ENCODE data around the gene BTNL9.

The BTNL9 gene

GRCh38 chr5:181111010-181111409, 70.9 kb downstream of the BTNL9 start:
- no peak for DNase-seq (ENCODE audit: extremely low spot score)
- CTCF ChIA-PET = no interaction called here
- TF ChIP-seq SP1 (IDR thresholded peaks at IDR 0.05) (no peak), BHLHE40 (IDR thresholded peaks at IDR 0.05; ENCODE audit: borderline replicate concordance) (no peak), L3MBTL2 (conservative IDR thresholded peaks at IDR 0.05) (no peak), SUZ12 (IDR thresholded peaks at IDR 0.05) (no peak), LEF1 (IDR thresholded peaks at IDR 0.05; ENCODE audit: borderline replicate concordance) (no peak), CTBP1 (IDR thresholded peaks at IDR 0.05; ENCODE audit: borderline replicate concordance) (no peak), FOXM1 (IDR thresholded peaks at IDR 0.05; ENCODE audit: borderline replicate concordance) (no peak), FOXA1 (IDR thresholded peaks at IDR 0.05) (no peak), FOXK2 (IDR thresholded peaks at IDR 0.05) (no peak), ELF4 (IDR thresholded peaks at IDR 0.05) (no peak), ARNT (IDR thresholded peaks at IDR 0.05) (no peak), TARDBP (IDR thresholded peaks at IDR 0.05) (no peak)
- POLR2A ChIA-PET = no interaction called here

Measured in HEK293T (cell line).